Measurements from ENCODE around the gene ADGRG7.

DNA sequence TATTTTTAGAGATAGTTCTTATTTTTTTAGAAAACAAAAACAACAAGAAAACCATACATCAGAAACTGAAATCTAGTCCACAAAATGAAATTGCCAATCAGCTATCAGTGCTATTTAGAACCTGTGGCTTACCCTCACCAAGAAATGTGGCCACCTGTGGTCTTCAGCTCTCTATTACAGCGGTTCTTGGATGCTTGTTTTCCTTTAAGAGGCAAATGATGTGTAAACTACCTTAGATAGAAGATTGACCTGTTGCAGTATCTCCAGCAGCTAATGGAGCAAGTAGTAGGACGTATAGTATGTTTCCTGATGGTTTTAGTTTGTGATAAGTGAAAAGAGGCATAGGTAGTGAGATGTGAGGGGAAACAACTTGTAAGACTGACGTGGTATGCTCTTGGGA is 121.1 kb downstream of the ADGRG7 start:
- TF ChIP-seq, protein P1, sequence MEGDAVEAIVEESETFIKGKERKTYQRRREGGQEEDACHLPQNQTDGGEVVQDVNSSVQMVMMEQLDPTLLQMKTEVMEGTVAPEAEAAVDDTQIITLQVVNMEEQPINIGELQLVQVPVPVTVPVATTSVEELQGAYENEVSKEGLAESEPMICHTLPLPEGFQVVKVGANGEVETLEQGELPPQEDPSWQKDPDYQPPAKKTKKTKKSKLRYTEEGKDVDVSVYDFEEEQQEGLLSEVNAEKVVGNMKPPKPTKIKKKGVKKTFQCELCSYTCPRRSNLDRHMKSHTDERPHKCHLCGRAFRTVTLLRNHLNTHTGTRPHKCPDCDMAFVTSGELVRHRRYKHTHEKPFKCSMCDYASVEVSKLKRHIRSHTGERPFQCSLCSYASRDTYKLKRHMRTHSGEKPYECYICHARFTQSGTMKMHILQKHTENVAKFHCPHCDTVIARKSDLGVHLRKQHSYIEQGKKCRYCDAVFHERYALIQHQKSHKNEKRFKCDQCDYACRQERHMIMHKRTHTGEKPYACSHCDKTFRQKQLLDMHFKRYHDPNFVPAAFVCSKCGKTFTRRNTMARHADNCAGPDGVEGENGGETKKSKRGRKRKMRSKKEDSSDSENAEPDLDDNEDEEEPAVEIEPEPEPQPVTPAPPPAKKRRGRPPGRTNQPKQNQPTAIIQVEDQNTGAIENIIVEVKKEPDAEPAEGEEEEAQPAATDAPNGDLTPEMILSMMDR (CRISPR knock-in tag; IDR thresholded peaks at IDR 0.05) = no peak
- TF ChIP-seq ZNF282 (IDR thresholded peaks at IDR 0.05; ENCODE audit: partially characterized antibody) (no peak), CREM (IDR thresholded peaks at IDR 0.05) (no peak), CREM (CRISPR knock-in tag; IDR thresholded peaks at IDR 0.05) (no peak), MIER3 (CRISPR knock-in tag; IDR thresholded peaks at IDR 0.05; ENCODE audit: borderline replicate concordance) (no peak), RFX5 (IDR thresholded peaks at IDR 0.05; ENCODE audit: low read depth, low read length) (no peak), BRD4 (CRISPR knock-in tag; IDR thresholded peaks at IDR 0.05) (no peak), SIX1 (CRISPR knock-in tag; IDR thresholded peaks at IDR 0.05; ENCODE audit: borderline replicate concordance) (no peak), POLR2AphosphoS5 (IDR thresholded peaks at IDR 0.05; ENCODE audit: low read depth, low read length) (no peak), POLR2A (IDR thresholded peaks at IDR 0.05; ENCODE audit: insufficient read depth in 1 of 2, low read depth in 2 of 2, low read length in 2 of 2) (no peak), CREB1 (IDR thresholded peaks at IDR 0.05) (no peak), CREB1 (CRISPR knock-in tag; IDR thresholded peaks at IDR 0.05) (no peak), EZH2 (conservative IDR thresholded peaks at IDR 0.05; ENCODE audit: low read depth, low read length) (no peak), CBX2 (IDR thresholded peaks at IDR 0.05; ENCODE audit: low read depth, low read length) (no peak), CBX2 (CRISPR knock-in tag; IDR thresholded peaks at IDR 0.05; ENCODE audit: low read depth) (no peak)
- TF ChIP-seq, protein P2, sequence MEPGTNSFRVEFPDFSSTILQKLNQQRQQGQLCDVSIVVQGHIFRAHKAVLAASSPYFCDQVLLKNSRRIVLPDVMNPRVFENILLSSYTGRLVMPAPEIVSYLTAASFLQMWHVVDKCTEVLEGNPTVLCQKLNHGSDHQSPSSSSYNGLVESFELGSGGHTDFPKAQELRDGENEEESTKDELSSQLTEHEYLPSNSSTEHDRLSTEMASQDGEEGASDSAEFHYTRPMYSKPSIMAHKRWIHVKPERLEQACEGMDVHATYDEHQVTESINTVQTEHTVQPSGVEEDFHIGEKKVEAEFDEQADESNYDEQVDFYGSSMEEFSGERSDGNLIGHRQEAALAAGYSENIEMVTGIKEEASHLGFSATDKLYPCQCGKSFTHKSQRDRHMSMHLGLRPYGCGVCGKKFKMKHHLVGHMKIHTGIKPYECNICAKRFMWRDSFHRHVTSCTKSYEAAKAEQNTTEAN (CRISPR knock-in tag; conservative IDR thresholded peaks at IDR 0.05) = no peak
